Caco-2 (cell line): ENCODE measurements around the gene ACYP2. TPM values are rescaled to one million over a fixed set of nuclear protein-coding genes. Genes with fewer than 3 reads are reported as not detected.

Experiments
- BruUV-seq: library from RNA; stranded (reverse); fragments of 400-500 nt; replicated peaks from 2 replicates; lab custom pipeline; 2021; lab: Mats Ljungman, UMichigan
- CTCF ChIA-PET: fragments of 300-600 bp; sonication (Branson Sonifier 250); formaldehyde crosslinking; loops from one replicate; lab custom pipeline; 2022; ENCODE audit warnings: antibody characterized with exemption; lab: Charles Lee
- POLR2A ChIA-PET: fragments of 300-600 bp; sonication (Branson Sonifier 250); formaldehyde crosslinking; loops from one replicate; lab custom pipeline; 2022; ENCODE audit warnings: antibody characterized with exemption; lab: Charles Lee
- DNase-seq, 2 experiments: peaks; one replicate each; pipeline versions ENCODE4 v3.0.0 to v3.0.0-alpha.2; 2020 to 2022
- H3K27me3 ChIP-seq: replicated peaks from 2 replicates; pipeline ENCODE4 v1.6.0; 2011; ENCODE audit warnings: low read length; ENCODE audit not compliant: control insufficient read depth, insufficient read depth
- H3K36me3 ChIP-seq: 2 replicates; pipeline ENCODE4 v1.5.1; 2011; ENCODE audit warnings: low read length; ENCODE audit not compliant: control insufficient read depth, insufficient read depth
- H3K4me1 ChIP-seq: fragments of 250-450 bp; sonication (Bioruptor Pico); 2 replicates; pipeline ENCODE4 v1.5.1; 2020; ENCODE audit warnings: mild to moderate bottlenecking
- H3K4me3 ChIP-seq: 2 replicates; pipeline ENCODE4 v1.5.1; 2011; ENCODE audit warnings: low read depth, mild to moderate bottlenecking, control low read depth, low read length
- H3K9me3 ChIP-seq: fragments of 250-450 bp; sonication (Bioruptor Pico); 2 replicates; pipeline ENCODE4 v1.5.1; 2020; ENCODE audit warnings: mild to moderate bottlenecking, moderate library complexity
- H3K27ac Mint-ChIP-seq: one replicate; pipeline ENCODE4 v1.8.0; 2022; ENCODE audit warnings: mixed read lengths; ENCODE audit not compliant: unreplicated experiment
- H3K27me3 Mint-ChIP-seq: one replicate; pipeline ENCODE4 v1.8.0; 2022; ENCODE audit warnings: mixed read lengths; ENCODE audit not compliant: insufficient read depth, unreplicated experiment
- H3K36me3 Mint-ChIP-seq: one replicate; pipeline ENCODE4 v1.8.0; 2022; ENCODE audit warnings: mild to moderate bottlenecking, mixed read lengths; ENCODE audit not compliant: insufficient read depth, unreplicated experiment
- H3K4me1 Mint-ChIP-seq: one replicate; pipeline ENCODE4 v1.8.0; 2022; ENCODE audit warnings: low read depth, mixed read lengths; ENCODE audit not compliant: unreplicated experiment
- H3K4me3 Mint-ChIP-seq: one replicate; pipeline ENCODE4 v1.8.0; 2022; ENCODE audit warnings: mild to moderate bottlenecking, moderate library complexity, mixed read lengths; ENCODE audit not compliant: unreplicated experiment
- H3K9me3 Mint-ChIP-seq: one replicate; pipeline ENCODE4 v1.8.0; 2022; ENCODE audit warnings: mixed read lengths; ENCODE audit not compliant: unreplicated experiment
- intact Hi-C: fragments of 100-400 bp; cut with micrococcal nuclease; formaldehyde crosslinking; loops from one replicate; pipeline ENCODE4 v1.10.0; 2022; ENCODE audit not compliant: unreplicated experiment
- total RNA-seq: library from RNA; stranded (reverse); gene quantifications from 2 replicates; pipeline ENCODE4 v1.2.3, GENCODE V29; 2022
- TF ChIP-seq, protein P1 (sequence below), 2 experiments: fragments of 200-600 bp in 1 of 2; IDR thresholded peaks; 1 replicate in 1 of 2; 2 replicates in 1 of 2; pipeline versions ENCODE4 v1.5.1 to v1.8.0; 2011 to 2022; ENCODE audit warnings: antibody characterized with exemption in 1 of 2, control low read depth in 1 of 2, inconsistent platforms in 1 of 2, low read depth in 1 of 2, low read length in 1 of 2, mild to moderate bottlenecking in 1 of 2, moderate library complexity in 1 of 2; ENCODE audit not compliant: insufficient read depth in 1 of 2, severe bottlenecking in 1 of 2, unreplicated experiment in 1 of 2

The ACYP2 gene
- total RNA-seq, 1 experiment from 2014 or later = 4.1 TPM

DNA sequence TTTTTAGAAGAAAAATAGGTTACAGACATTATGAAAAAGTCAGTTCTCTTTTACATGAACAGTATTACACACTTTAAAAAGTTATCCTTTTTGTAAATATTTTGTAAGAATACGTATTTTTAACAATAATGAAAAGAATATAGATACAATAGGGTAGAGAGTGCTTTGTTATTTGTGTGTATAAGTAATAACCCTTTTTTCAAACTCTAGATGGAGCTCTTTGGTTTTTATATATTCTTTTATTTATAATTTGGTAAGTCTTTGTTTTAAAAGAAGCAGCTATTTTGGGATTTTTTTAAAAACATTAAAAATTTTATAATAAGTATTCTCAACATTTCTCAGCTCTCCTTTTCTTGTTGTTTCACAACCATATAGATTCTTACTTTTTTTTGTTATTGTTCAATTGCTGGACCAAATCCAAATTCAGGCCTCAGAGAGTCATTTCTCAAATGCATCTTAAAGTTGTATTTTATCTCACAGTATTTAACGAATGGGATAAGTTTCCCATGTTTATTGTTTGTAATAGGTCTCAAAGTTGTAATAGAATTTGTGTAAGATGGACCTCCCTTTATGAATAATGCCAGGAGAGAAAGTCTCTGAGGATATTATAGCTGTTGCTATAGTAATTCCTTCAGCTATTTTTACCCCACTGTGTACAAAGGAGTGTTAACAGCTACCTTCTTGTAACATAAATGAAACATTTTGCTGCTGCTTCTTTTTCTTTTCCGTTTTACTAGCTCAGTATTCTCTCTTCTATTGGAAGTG is 46.4 kb downstream of the ACYP2 start:
- Histone ChIP-seq H3K9me3 (no peaks in the 10 kb centered on the region), H3K36me3 (no peaks in the 10 kb centered on the region), H3K4me1 (no peaks in the 10 kb centered on the region), H3K27me3 (no peaks in the 10 kb centered on the region), H3K4me3 (no peak overlapping the region)
- H3K27me3 Mint-ChIP-seq = no peaks in the 10 kb centered on the region
- CTCF ChIA-PET = no interaction called here
- H3K9me3 Mint-ChIP-seq = no peaks in the 10 kb centered on the region
- H3K36me3 Mint-ChIP-seq = no peaks in the 10 kb centered on the region
- H3K27ac Mint-ChIP-seq = no peak overlapping the region
- no TSS peak for BruUV-seq
- no peak for DNase-seq
- intact Hi-C loops = no loop called here
- no peaks in the 10 kb centered on the region for H3K4me1 Mint-ChIP-seq
- no peak overlapping the region for H3K4me3 Mint-ChIP-seq
- TF ChIP-seq, protein P1, sequence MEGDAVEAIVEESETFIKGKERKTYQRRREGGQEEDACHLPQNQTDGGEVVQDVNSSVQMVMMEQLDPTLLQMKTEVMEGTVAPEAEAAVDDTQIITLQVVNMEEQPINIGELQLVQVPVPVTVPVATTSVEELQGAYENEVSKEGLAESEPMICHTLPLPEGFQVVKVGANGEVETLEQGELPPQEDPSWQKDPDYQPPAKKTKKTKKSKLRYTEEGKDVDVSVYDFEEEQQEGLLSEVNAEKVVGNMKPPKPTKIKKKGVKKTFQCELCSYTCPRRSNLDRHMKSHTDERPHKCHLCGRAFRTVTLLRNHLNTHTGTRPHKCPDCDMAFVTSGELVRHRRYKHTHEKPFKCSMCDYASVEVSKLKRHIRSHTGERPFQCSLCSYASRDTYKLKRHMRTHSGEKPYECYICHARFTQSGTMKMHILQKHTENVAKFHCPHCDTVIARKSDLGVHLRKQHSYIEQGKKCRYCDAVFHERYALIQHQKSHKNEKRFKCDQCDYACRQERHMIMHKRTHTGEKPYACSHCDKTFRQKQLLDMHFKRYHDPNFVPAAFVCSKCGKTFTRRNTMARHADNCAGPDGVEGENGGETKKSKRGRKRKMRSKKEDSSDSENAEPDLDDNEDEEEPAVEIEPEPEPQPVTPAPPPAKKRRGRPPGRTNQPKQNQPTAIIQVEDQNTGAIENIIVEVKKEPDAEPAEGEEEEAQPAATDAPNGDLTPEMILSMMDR (IDR thresholded peaks at IDR 0.05; ENCODE audit: insufficient read depth in 1 of 2, low read depth in 1 of 2, low read length in 1 of 2, severe bottlenecking in 1 of 2, unreplicated experiment in 1 of 2) = no peak
- POLR2A ChIA-PET = no interaction called here

DNA sequence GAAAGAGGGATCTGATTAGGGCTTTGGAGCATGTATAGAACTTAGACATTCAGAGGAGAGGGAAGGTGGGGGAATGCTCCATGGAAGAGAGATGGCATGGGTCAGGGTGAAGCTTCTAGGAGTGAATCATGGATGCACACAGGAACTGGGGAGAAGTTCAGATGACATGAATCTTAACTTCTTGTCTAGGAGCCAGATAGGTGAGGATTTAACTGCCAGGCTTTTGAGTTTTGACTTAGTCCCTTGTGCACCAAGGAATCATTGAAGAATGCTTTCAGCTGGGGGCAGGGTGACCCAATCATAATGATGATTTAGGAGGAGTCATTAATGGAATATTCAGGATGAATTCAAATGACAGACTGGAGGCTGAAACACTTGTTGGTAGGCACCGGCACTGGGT is 48.7 kb downstream of the ACYP2 start:
- ChIA-PET CTCF (interaction anchor here (0.6 kb wide), 1 partner anchor 11 kb away, joined by 5 read pairs; no protein-coding TSS in a partner anchor), POLR2A (no interaction called here)
- TF ChIP-seq, protein P1 (IDR thresholded peaks at IDR 0.05; ENCODE audit: insufficient read depth in 1 of 2, low read depth in 1 of 2, low read length in 1 of 2, severe bottlenecking in 1 of 2, unreplicated experiment in 1 of 2) = no peak
- no peak overlapping the region for H3K4me3 ChIP-seq
- Mint-ChIP-seq H3K27me3 (no peaks in the 10 kb centered on the region), H3K4me3 (no peak overlapping the region), H3K27ac (no peak overlapping the region), H3K9me3 (no peaks in the 10 kb centered on the region), H3K4me1 (no peaks in the 10 kb centered on the region), H3K36me3 (no peaks in the 10 kb centered on the region)
- no TSS peak for BruUV-seq
- intact Hi-C loops = no loop called here
- H3K36me3 ChIP-seq = no peaks in the 10 kb centered on the region
- no peaks in the 10 kb centered on the region for H3K4me1 ChIP-seq
- no peaks in the 10 kb centered on the region for H3K9me3 ChIP-seq
- H3K27me3 ChIP-seq = no peaks in the 10 kb centered on the region
- no peak for DNase-seq

DNA sequence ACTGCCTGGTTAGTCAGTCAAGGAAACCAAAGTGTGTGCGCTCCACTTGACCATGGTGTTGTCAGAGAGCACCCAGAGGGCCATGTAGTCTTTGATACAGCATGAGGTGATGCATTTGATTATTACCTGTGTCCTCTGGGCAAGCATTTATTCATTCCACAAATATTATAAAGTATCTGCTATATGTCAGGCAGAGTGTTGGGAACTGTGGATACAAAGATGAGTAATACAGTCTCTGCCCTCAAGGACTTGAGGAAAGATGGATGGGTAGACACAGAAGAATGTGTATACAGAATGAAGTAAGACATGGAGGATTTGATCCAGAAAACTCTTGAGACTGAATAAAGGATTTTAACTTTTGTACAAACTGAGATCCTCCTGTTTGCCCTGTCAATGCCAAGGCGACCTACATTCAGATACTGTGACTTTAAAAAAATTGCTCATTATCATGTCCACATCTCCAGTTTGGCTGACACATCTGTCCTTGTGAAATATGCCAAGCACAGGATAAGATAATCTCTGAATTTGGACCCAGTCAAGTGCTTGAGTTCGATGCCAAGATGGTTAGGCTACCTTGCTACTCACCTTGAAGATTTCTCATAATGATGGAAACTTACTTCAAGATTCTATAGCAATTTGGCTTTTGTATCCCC is 50.8 kb downstream of the ACYP2 start:
- intact Hi-C loops = no loop called here
- no peaks in the 10 kb centered on the region for H3K4me1 Mint-ChIP-seq
- H3K27me3 ChIP-seq = no peaks in the 10 kb centered on the region
- ChIA-PET POLR2A (no interaction called here), CTCF (no interaction called here)
- H3K27me3 Mint-ChIP-seq = no peaks in the 10 kb centered on the region
- no peaks in the 10 kb centered on the region for H3K4me1 ChIP-seq
- no peak overlapping the region for H3K4me3 ChIP-seq
- no peak overlapping the region for H3K4me3 Mint-ChIP-seq
- TF ChIP-seq, protein P1 (IDR thresholded peaks at IDR 0.05; ENCODE audit: insufficient read depth in 1 of 2, low read depth in 1 of 2, low read length in 1 of 2, severe bottlenecking in 1 of 2, unreplicated experiment in 1 of 2) = no peak
- H3K36me3 ChIP-seq = no peaks in the 10 kb centered on the region
- no peaks in the 10 kb centered on the region for H3K36me3 Mint-ChIP-seq
- no peak for DNase-seq
- H3K9me3 Mint-ChIP-seq = no peaks in the 10 kb centered on the region
- no peaks in the 10 kb centered on the region for H3K9me3 ChIP-seq
- H3K27ac Mint-ChIP-seq = no peak overlapping the region
- BruUV-seq = no TSS peak
